Hepatocyte (in vitro differentiated cells): ENCODE measurements around the gene PUSL1. TPM values are rescaled to one million over a fixed set of nuclear protein-coding genes. Genes with fewer than 3 reads are reported as not detected.

Source experiments
- DNase-seq: peaks from one replicate; pipeline ENCODE4 v3.0.0-alpha.2; 2016; ENCODE audit warnings: low spot score
- H2AFZ ChIP-seq: fragments of 200-600 bp; sonication (generic); 2 replicates; pipeline ENCODE4 v1.6.0; 2016; ENCODE audit warnings: antibody characterized with exemption, mild to moderate bottlenecking
- H3K27ac ChIP-seq: fragments of 200-600 bp; sonication (generic); 2 replicates; pipeline ENCODE4 v1.5.1; 2016; ENCODE audit warnings: mild to moderate bottlenecking
- H3K27me3 ChIP-seq: fragments of 200-600 bp; sonication (generic); 2 replicates; pipeline ENCODE4 v1.6.1; 2016
- H3K36me3 ChIP-seq: fragments of 200-600 bp; sonication (generic); replicated peaks from 2 replicates; pipeline ENCODE4 v1.5.1; 2016; ENCODE audit warnings: low read depth; ENCODE audit not compliant: insufficient read depth
- H3K4me1 ChIP-seq: fragments of 200-600 bp; sonication (generic); 2 replicates; pipeline ENCODE4 v1.5.1; 2016; ENCODE audit warnings: mild to moderate bottlenecking, moderate library complexity; ENCODE audit not compliant: insufficient read depth
- H3K4me2 ChIP-seq: fragments of 200-600 bp; sonication (generic); 2 replicates; pipeline ENCODE4 v1.6.0; 2016
- H3K4me3 ChIP-seq: fragments of 200-600 bp; sonication (generic); 2 replicates; pipeline ENCODE4 v1.5.1; 2016; ENCODE audit warnings: mild to moderate bottlenecking
- H3K79me2 ChIP-seq: fragments of 200-600 bp; sonication (generic); 2 replicates; pipeline ENCODE4 v1.6.0; 2017; ENCODE audit warnings: mild to moderate bottlenecking
- H3K9me2 ChIP-seq: fragments of 200-600 bp; sonication (generic); replicated peaks from 2 replicates; pipeline ENCODE4 v1.6.0; 2017; ENCODE audit warnings: mild to moderate bottlenecking; ENCODE audit not compliant: insufficient read depth
- H3K9me3 ChIP-seq: fragments of 200-600 bp; sonication (generic); 2 replicates; pipeline ENCODE4 v1.5.1; 2016; ENCODE audit warnings: low read depth, mild to moderate bottlenecking
- H4K20me1 ChIP-seq: fragments of 200-600 bp; sonication (generic); 2 replicates; pipeline ENCODE4 v1.6.0; 2016; ENCODE audit warnings: mild to moderate bottlenecking; ENCODE audit not compliant: insufficient read depth, poor library complexity, severe bottlenecking
- EZH2 ChIP-seq: fragments of 200-600 bp; sonication (generic); IDR thresholded peaks from 2 replicates; pipeline ENCODE4 v1.6.1; 2016; ENCODE audit warnings: antibody characterized with exemption, mild to moderate bottlenecking, borderline replicate concordance
- EZH2phosphoT487 ChIP-seq: fragments of 200-600 bp; sonication (generic); IDR thresholded peaks from one replicate; pipeline ENCODE4 v1.6.1; 2018; ENCODE audit warnings: antibody characterized with exemption, mild to moderate bottlenecking, low read depth, moderate library complexity; ENCODE audit not compliant: unreplicated experiment, severe bottlenecking
- WGBS: methylation state at CpG from one replicate; pipeline ENCODE4 v1.1.6; 2016; ENCODE audit warnings: low lambda C conversion rate; ENCODE audit errors: missing lambda C conversion rate; 5-methylcytosine and 5-hydroxymethylcytosine counted together
- polyA plus RNA-seq: library from polyadenylated mRNA; unstranded; fragments of >200 nt; fragmentation: Nextera tagmentation; extraction: Ambion mirVana; gene quantifications from 2 replicates; pipeline ENCODE4 v1.2.1, GENCODE V29; 2016
- total RNA-seq: library from RNA; depleted of rRNA; stranded (reverse); fragments of >200 nt; gene quantifications from 2 replicates; pipeline ENCODE4 v1.2.3, GENCODE V29; 2014
- TF ChIP-seq, protein P1 (sequence below): fragments of 200-600 bp; sonication (generic); IDR thresholded peaks from 2 replicates; pipeline ENCODE4 v1.5.1; 2016; ENCODE audit warnings: antibody characterized with exemption, mild to moderate bottlenecking; ENCODE audit not compliant: poor library complexity

PUSL1 gene
- total and polyA plus RNA-seq, 2 experiments from 2014 or later, result 27.7 to 37.2 TPM

- no peak overlapping the region for H3K4me3 ChIP-seq
- peaks cover 8% of the 10 kb centered on the region for H3K4me1 ChIP-seq
- no peaks in the 10 kb centered on the region for H3K9me2 ChIP-seq
- H3K4me2 ChIP-seq, result no peak overlapping the region
- no peaks in the 10 kb centered on the region for H3K79me2 ChIP-seq
- no peaks in the 10 kb centered on the region for H3K9me3 ChIP-seq
- H3K36me3 ChIP-seq, result no peaks in the 10 kb centered on the region
- DNase-seq, result no peak
- no peaks in the 10 kb centered on the region for H4K20me1 ChIP-seq
- H3K27ac ChIP-seq, result no peak overlapping the region
- 100% methylated on average over 11 of the region's 21 CpGs for WGBS
- no peak overlapping the region for H2AFZ ChIP-seq
- TF ChIP-seq EZH2 (no peak), EZH2phosphoT487 (no peak)
- TF ChIP-seq, protein P1, sequence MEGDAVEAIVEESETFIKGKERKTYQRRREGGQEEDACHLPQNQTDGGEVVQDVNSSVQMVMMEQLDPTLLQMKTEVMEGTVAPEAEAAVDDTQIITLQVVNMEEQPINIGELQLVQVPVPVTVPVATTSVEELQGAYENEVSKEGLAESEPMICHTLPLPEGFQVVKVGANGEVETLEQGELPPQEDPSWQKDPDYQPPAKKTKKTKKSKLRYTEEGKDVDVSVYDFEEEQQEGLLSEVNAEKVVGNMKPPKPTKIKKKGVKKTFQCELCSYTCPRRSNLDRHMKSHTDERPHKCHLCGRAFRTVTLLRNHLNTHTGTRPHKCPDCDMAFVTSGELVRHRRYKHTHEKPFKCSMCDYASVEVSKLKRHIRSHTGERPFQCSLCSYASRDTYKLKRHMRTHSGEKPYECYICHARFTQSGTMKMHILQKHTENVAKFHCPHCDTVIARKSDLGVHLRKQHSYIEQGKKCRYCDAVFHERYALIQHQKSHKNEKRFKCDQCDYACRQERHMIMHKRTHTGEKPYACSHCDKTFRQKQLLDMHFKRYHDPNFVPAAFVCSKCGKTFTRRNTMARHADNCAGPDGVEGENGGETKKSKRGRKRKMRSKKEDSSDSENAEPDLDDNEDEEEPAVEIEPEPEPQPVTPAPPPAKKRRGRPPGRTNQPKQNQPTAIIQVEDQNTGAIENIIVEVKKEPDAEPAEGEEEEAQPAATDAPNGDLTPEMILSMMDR, result no peak
- no peaks in the 10 kb centered on the region for H3K27me3 ChIP-seq
These were observed 27.4 kb downstream of the PUSL1 start for GRCh38 chr1:1335792-1336248.

GRCh38 chr1:1336446-1336845 is 28.0 kb downstream of the PUSL1 start:
- Histone ChIP-seq H3K36me3 (no peaks in the 10 kb centered on the region), H3K27me3 (no peaks in the 10 kb centered on the region), H3K4me2 (no peak overlapping the region), H3K9me2 (no peaks in the 10 kb centered on the region), H3K79me2 (no peaks in the 10 kb centered on the region), H3K4me1 (peaks cover 2% of the 10 kb centered on the region), H4K20me1 (no peaks in the 10 kb centered on the region), H2AFZ (no peak overlapping the region), H3K9me3 (no peaks in the 10 kb centered on the region), H3K27ac (no peak overlapping the region), H3K4me3 (no peak overlapping the region)
- DNase-seq, result no peak
- TF ChIP-seq EZH2 (no peak), EZH2phosphoT487 (no peak)
- TF ChIP-seq, protein P1, result no peak
- WGBS, result 97% methylated on average over 23 of the region's 26 CpGs

GRCh38 chr1:1336931-1337792 is 28.8 kb downstream of the PUSL1 start:
- Histone ChIP-seq H3K4me3 (no peak overlapping the region), H3K4me2 (no peak overlapping the region), H3K4me1 (no peaks in the 10 kb centered on the region), H3K36me3 (no peaks in the 10 kb centered on the region), H3K27me3 (no peaks in the 10 kb centered on the region), H3K9me2 (no peaks in the 10 kb centered on the region), H3K9me3 (no peaks in the 10 kb centered on the region), H3K79me2 (no peaks in the 10 kb centered on the region), H2AFZ (no peak overlapping the region), H4K20me1 (no peaks in the 10 kb centered on the region), H3K27ac (no peak overlapping the region)
- TF ChIP-seq EZH2, result no peak
- TF ChIP-seq EZH2phosphoT487, result no peak
- TF ChIP-seq, protein P1, result no peak
- WGBS, result 97% methylated on average over 31 of the region's 32 CpGs
- DNase-seq, result no peak
